Peyer's patch (tissue), 4 donors: ENCODE data around the gene SEPHS2. TPM values are rescaled to one million over a fixed set of nuclear protein-coding genes. Genes with fewer than 3 reads are reported as not detected.
A peak's percentile ranks its signal among the peaks of the same experiment; 100 is the strongest.

Experiments used
- DNase-seq, 3 donors: peaks; one replicate each; pipeline ENCODE4 v3.0.0-alpha.2; 2017 to 2019
- H3K27ac ChIP-seq, 4 donors: fragments of 200-600 bp; sonication (generic); one replicate each; pipeline ENCODE4 v1.5.1; 2016 to 2019
- H3K27me3 ChIP-seq, 2 donors: fragments of 200-600 bp; sonication (generic); one replicate each; pipeline ENCODE4 v1.5.1; 2019
- H3K36me3 ChIP-seq, 3 donors: fragments of 200-600 bp; sonication (generic); one replicate each; pipeline ENCODE4 v1.5.1; 2016 to 2019
- H3K4me1 ChIP-seq, 4 donors: fragments of 200-600 bp; sonication (generic); one replicate each; pipeline ENCODE4 v1.5.1; 2016 to 2019
- H3K4me3 ChIP-seq, 4 donors: fragments of 200-600 bp; sonication (generic); 1 replicate in 3 of 4; 2 replicates in 1 of 4; pipeline ENCODE4 v1.5.1; 2016 to 2019; ENCODE audit warnings: mild to moderate bottlenecking in 1 of 4
- H3K9me3 ChIP-seq, 4 donors: fragments of 200-600 bp; sonication (generic); one replicate each; pipeline ENCODE4 v1.5.1; 2016 to 2019; ENCODE audit warnings: mild to moderate bottlenecking in 1 of 4
- POLR2A ChIP-seq, 2 donors: fragments of 450-650 bp; IDR thresholded peaks; one replicate each; pipeline ENCODE4 v1.5.1; 2017; ENCODE audit warnings: antibody characterized with exemption in 2 of 2, mild to moderate bottlenecking in 2 of 2, moderate library complexity in 2 of 2
- total RNA-seq, 4 donors: library from RNA; depleted of rRNA; stranded (reverse); fragments of >200 nt; gene quantifications; one replicate each; pipeline ENCODE4 v1.1.0, GENCODE V29; 2016
- TF ChIP-seq, protein P1 (sequence below), 6 experiments: fragments of 450-650 bp in 4 of 6; fragments of 200-600 bp in 2 of 6; sonication (generic) in 1 of 6; IDR thresholded peaks; one replicate each; pipeline ENCODE4 v1.5.1; 2017 to 2019; ENCODE audit warnings: antibody characterized with exemption in 6 of 6, mild to moderate bottlenecking in 3 of 6, moderate library complexity in 1 of 6

Gene SEPHS2
- total RNA-seq, 4 donors from 2014 or later: 47.9 to 130 (median 106) TPM

DNA sequence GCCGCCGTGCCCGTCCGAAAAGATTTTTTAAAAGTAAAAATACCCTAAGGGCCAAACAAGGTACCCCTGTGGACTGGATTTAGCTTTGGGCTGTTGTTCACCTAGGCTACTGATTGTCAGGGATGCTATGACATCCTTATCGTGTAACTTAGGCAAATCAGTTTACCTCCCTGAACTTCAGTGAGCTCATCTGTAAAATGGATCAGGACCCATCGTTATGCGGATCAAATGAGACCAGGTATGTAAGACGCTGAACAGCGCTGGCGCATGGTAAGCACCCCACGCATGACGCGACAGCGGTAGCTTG is 38.9 kb downstream of the SEPHS2 start:
- Histone ChIP-seq H3K27ac (peak overlapping the region; percentile 72 to 88 (median 85)), H3K9me3 (no peaks in the 10 kb centered on the region), H3K27me3 (no peaks in the 10 kb centered on the region), H3K4me3 (peak overlapping the region; percentile 68 to 78 (median 73)), H3K4me1 (peaks cover 0 to 23% (median 7%) of the 10 kb centered on the region in 4 donors), H3K36me3 (no peaks in the 10 kb centered on the region)
- TF ChIP-seq, protein P1, sequence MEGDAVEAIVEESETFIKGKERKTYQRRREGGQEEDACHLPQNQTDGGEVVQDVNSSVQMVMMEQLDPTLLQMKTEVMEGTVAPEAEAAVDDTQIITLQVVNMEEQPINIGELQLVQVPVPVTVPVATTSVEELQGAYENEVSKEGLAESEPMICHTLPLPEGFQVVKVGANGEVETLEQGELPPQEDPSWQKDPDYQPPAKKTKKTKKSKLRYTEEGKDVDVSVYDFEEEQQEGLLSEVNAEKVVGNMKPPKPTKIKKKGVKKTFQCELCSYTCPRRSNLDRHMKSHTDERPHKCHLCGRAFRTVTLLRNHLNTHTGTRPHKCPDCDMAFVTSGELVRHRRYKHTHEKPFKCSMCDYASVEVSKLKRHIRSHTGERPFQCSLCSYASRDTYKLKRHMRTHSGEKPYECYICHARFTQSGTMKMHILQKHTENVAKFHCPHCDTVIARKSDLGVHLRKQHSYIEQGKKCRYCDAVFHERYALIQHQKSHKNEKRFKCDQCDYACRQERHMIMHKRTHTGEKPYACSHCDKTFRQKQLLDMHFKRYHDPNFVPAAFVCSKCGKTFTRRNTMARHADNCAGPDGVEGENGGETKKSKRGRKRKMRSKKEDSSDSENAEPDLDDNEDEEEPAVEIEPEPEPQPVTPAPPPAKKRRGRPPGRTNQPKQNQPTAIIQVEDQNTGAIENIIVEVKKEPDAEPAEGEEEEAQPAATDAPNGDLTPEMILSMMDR (IDR thresholded peaks at IDR 0.05): no peak
- no peak for TF ChIP-seq POLR2A (IDR thresholded peaks at IDR 0.05)
- DNase-seq: no peak

DNA sequence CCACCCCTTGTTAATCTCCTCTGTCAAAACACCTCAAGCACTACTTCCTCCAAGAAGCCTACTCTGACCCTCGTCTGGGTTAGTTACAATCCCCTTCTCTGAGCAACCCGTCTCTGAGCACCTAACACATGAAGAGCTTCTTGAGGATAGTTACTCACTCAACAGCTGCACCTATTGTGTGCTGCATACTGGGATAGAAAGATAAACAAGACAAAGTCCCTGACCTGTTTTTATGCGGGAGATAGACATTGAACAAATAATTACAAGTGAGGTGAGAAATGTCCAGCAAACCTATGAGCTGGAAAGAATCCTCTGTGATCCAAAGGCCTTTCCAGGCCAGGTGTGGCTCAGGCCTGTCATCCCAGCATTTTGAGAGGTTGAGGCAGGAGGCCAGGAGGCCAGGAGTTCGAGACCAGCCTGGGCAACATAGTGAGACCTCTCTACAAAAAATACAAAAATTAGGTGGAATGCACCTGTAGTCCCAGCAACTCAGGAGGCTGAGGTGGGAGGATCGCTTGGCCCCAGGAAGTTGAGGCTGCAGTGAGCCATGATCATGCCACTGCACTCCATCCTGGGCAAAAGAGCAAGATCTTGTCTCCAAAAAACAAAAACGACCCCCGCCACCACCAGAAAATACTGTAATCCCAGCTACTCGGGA is 43.8 kb downstream of the SEPHS2 start:
- H3K36me3 ChIP-seq: peaks cover 0 to 15% (median 0%) of the 10 kb centered on the region in 3 donors
- H3K4me1 ChIP-seq: peaks cover 0 to 24% (median 4%) of the 10 kb centered on the region in 4 donors
- H3K4me3 ChIP-seq: no peak overlapping the region
- H3K27me3 ChIP-seq: no peaks in the 10 kb centered on the region
- no peak for TF ChIP-seq POLR2A (IDR thresholded peaks at IDR 0.05)
- TF ChIP-seq, protein P1 (IDR thresholded peaks at IDR 0.05): no peak
- H3K9me3 ChIP-seq: no peaks in the 10 kb centered on the region
- no peak for DNase-seq
- H3K27ac ChIP-seq: no peak overlapping the region

DNA sequence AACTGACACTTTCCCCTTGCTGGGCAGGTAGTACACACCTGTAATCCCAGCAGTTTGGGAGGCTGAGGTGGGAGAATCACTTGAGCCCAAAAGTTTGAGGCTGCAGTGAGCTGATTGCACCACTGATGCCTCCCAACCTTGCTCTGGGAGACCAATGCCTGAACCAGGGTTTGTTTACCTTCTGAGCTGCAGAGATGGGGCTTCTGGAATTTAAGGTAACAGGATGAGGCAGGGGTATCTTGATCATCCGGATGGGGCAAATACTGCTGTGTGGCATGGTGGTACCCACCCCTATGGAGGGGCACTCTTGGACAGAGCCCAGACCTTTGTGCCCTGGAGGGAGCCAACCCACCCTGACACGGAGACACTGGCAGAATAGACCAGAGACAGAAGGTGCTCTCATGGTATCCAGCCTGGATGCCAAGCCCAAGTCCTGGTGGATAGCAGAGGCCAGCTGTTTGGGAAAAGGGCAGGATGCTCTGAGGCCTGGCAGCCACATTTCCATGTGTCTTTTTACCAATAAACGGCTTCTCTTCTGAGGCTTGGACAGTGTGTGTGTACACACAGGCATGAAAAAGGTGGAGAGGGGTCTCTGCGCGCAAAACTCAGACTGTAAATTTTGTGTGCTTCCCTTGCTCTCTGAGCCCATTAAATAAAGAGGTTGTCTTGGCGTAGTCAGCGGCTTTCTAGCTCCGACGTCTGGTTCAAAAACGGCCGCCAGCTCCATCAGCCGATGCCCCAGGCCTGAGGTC is 46.1 kb downstream of the SEPHS2 start:
- Histone ChIP-seq H3K9me3 (no peaks in the 10 kb centered on the region), H3K27ac (peak overlapping the region in 3 of 4 donors; percentile 61 to 86 (median 75)), H3K27me3 (no peaks in the 10 kb centered on the region), H3K36me3 (peaks cover 0 to 15% (median 0%) of the 10 kb centered on the region in 3 donors), H3K4me1 (peaks cover 2 to 38% (median 12%) of the 10 kb centered on the region in 4 donors), H3K4me3 (peak overlapping the region; percentile 51 to 84 (median 63))
- no peak for DNase-seq
- TF ChIP-seq POLR2A (IDR thresholded peaks at IDR 0.05): no peak
- TF ChIP-seq, protein P1 (IDR thresholded peaks at IDR 0.05): no peak

DNA sequence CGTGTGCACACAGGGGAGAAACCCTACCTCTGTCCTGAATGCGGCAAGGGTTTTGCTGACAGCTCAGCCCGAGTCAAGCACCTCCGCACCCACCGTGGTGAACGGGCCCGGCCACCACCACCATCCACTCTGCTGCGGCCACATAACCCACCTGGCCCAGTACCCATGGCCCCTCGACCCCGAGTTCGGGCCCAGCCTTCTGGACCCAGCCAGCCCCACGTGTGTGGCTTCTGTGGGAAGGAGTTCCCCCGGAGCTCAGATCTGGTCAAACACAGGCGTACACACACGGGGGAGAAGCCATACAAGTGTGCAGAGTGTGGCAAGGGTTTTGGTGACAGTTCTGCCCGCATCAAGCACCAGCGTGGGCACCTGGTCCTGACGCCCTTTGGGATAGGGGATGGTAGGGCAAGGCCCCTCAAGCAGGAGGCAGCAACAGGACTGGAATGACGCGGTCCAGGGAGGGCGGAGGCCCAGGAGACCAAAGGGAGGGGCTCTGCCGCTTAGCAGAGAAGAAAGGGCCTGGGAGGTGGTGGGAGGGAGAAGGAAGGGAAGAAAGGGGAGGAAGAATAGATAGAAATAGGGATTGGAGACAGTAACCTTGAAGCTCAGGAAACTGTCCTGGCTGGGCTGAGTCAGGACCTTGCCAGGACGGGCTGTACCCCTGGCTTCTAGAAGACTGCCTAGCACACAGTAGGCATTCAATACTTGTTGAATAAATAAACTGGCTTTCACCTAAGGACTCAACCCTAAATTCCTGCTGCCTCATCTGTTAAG is 46.8 kb downstream of the SEPHS2 start:
- Histone ChIP-seq H3K36me3 (peaks cover 0 to 15% (median 0%) of the 10 kb centered on the region in 3 donors), H3K27ac (peak overlapping the region in 2 of 4 donors; percentile 75 to 86), H3K9me3 (no peaks in the 10 kb centered on the region), H3K4me1 (peaks cover 2 to 44% (median 12%) of the 10 kb centered on the region in 4 donors), H3K27me3 (no peaks in the 10 kb centered on the region), H3K4me3 (no peak overlapping the region)
- no peak for DNase-seq
- TF ChIP-seq POLR2A (IDR thresholded peaks at IDR 0.05): no peak
- TF ChIP-seq, protein P1 (IDR thresholded peaks at IDR 0.05): no peak

DNA sequence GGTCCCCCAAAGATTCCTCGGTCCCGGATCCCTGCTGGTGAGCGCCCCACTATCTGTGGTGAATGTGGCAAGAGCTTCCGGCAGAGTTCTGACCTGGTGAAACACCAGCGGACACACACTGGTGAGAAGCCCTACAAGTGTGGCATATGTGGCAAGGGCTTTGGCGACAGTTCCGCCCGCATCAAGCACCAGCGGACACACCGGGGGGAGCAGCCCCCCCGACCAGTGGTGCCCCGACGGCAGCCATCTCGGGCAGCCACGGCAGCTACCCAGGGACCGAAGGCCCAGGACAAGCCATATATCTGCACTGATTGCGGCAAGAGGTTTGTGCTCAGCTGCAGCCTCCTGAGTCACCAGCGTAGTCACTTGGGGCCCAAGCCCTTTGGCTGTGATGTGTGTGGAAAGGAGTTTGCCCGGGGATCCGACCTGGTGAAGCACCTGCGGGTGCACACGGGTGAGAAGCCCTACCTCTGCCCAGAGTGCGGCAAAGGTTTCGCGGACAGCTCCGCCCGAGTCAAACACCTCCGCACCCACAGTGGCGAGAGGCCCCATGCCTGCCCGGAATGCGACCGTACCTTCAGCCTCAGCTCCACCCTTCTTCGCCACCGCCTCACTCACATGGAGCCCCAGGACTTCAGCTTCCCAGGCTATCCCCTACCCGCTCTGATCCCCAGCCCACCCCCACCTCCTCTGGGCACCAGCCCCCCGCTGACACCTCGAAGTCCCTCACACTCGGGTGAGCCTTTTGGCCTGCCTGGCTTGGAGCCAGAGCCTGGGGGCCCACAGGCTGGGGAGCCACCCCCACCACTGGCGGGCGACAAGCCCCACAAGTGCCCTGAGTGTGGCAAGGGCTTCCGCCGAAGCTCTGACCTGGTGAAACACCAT is 47.7 kb downstream of the SEPHS2 start:
- DNase-seq: no peak
- Histone ChIP-seq H3K9me3 (no peaks in the 10 kb centered on the region), H3K27me3 (no peaks in the 10 kb centered on the region), H3K4me1 (peaks cover 2 to 44% (median 12%) of the 10 kb centered on the region in 4 donors), H3K27ac (no peak overlapping the region), H3K36me3 (peaks cover 0 to 15% (median 0%) of the 10 kb centered on the region in 3 donors), H3K4me3 (no peak overlapping the region)
- TF ChIP-seq, protein P1 (IDR thresholded peaks at IDR 0.05): no peak
- TF ChIP-seq POLR2A (IDR thresholded peaks at IDR 0.05): no peak
